ENCODE data around the gene CPNE5. TPM values are rescaled to one million over a fixed set of nuclear protein-coding genes. Genes with fewer than 3 reads are reported as not detected.

Gene CPNE5
- total RNA-seq, 1 experiment from 2014 or later, result 0.42 TPM

DNA sequence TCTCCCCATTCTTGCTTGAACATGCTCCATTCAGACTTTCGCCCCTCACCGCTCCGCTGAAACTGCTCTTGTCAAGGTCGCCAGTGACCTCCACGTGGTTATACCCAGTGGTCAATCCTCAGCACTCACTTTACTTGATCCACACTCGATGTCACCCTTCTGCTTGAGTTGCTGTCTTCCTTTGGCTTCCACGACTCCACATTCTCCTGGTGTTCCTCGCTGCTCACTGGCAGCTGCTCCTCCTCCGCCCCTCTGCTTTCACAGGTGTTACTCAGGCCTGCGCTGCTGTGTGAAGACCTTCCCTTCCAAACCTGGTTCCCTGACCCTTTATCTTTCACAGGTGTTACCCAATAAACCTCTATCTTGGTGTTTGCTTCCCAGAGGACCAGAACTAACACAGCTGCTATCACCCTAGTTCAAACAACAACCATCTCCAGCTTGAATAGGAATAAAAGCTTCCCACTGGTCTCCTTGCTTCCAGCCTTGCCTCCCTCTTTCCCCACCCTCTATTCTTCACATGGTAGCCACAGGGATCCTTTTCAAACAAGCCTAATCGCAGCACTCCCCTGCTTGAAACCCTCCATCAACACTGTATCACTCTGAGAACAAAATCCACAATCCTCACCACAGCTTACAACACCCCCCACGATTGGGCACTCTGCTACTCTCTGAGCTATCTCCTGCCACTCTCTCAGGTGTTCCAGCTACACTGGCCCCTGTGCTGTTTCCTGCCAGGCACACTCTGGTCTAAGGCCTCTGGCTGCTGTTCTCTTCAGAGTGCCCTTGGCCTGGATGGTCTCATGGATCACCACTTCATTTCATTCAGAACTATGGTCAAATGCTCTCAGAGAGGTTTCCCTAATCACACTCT lies 24.7 kb upstream of the CPNE5 start:
- Histone ChIP-seq H3K27me3 (ENCODE audit: control insufficient read depth, insufficient read depth, low read length) (no peaks in the 10 kb centered on the region), H3K36me3 (replicated peaks; ENCODE audit: control insufficient read depth, insufficient read depth, low read length) (peaks cover 20% of the 10 kb centered on the region), H3K4me3 (ENCODE audit: insufficient read depth, low read depth, low read length) (no peak overlapping the region)
- DNase-seq, result no peak

DNA sequence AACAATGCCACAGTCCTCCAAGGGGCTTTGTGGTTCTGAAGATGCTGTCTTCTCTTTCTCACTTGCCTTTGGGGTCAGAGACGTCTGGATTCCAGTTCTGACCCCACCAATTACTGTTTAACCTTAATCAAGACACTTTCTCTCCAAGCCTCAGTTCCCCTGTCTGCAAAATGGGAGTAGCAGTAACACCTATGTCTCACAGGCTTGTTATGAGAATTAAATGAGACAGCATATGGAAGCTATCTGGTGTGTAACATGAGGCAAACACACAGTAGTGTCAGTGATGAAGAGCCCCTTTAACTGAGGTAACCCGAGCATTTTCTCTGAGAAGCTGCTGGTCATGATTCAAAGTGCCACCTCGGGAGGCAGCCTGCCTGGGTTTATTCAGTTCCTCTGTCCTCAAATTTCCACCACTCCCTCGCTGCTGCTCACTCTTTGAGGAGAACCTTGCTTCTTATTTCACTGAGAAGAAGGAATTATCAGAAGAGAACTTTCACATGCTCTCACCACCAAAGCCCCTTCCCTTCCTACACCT lies 23.7 kb upstream of the CPNE5 start:
- DNase-seq, result no peak
- no peak overlapping the region for H3K4me3 ChIP-seq (ENCODE audit: insufficient read depth, low read depth, low read length)

DNA sequence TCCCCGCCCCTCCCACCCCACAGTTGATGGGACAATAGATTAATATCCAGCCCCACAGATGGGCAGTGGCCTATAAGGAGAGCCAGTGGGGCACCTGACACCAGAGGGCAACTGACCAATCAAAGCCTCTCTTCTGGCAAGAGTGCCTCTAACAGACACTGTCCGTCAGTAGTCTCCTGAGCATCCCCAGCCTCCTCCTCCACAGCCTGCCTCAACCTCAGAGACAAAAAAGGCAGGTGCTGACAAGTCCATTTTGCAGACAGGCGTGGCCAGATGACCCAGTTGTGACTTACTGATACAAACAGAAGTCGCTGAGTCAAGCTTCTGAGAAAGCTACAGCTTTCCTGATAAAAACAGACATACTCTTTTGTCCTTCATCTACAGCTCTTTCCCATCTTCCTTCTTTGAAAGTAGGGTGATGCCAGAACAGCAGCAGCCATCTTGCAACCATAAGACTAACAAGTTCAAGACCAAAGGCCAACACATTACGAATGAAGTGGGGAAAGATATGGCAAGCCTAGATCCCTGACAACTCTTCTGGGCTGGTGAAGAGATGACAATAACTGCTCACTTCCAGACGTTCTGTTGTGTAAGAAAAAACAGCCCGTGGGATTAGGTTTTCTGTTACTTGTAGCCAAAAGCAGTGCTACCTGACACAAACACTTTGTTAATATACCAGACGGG lies 23.1 kb upstream of the CPNE5 start:
- DNase-seq, result no peak
- peaks cover 18% of the 10 kb centered on the region for H3K36me3 ChIP-seq (replicated peaks; ENCODE audit: control insufficient read depth, insufficient read depth, low read length)
- H3K27me3 ChIP-seq (ENCODE audit: control insufficient read depth, insufficient read depth, low read length), result no peaks in the 10 kb centered on the region
- H3K4me3 ChIP-seq (ENCODE audit: insufficient read depth, low read depth, low read length), result no peak overlapping the region

More for the DNA sequence above, 23.7 kb upstream of the CPNE5 start:
- Histone ChIP-seq H3K36me3 (replicated peaks; ENCODE audit: control insufficient read depth, insufficient read depth, low read length) (peaks cover 18% of the 10 kb centered on the region), H3K27me3 (ENCODE audit: control insufficient read depth, insufficient read depth, low read length) (no peaks in the 10 kb centered on the region)

DNA sequence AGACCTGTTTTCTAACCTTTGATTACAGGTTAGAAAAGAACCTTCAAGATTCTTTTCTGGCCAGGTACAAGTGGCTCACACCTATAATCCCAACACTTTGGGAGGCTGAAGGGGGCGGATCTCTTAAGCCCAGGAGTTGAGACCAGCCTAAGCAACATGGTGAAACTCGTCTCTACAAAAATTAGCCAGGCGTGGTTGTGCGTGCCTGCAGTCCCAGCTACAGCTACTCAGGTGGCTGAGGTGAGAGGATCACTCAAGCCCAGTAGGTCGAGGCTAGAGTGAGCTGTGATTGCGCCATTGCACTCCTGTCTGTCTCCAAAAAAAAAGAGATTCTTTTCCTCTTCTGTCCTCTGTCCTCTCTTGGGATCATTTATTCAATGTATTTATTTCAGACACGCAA lies 20.9 kb upstream of the CPNE5 start:
- Histone ChIP-seq H3K4me3 (ENCODE audit: insufficient read depth, low read depth, low read length) (no peak overlapping the region), H3K27me3 (ENCODE audit: control insufficient read depth, insufficient read depth, low read length) (no peaks in the 10 kb centered on the region), H3K36me3 (replicated peaks; ENCODE audit: control insufficient read depth, insufficient read depth, low read length) (peaks cover 22% of the 10 kb centered on the region)
- no peak for DNase-seq

DNA sequence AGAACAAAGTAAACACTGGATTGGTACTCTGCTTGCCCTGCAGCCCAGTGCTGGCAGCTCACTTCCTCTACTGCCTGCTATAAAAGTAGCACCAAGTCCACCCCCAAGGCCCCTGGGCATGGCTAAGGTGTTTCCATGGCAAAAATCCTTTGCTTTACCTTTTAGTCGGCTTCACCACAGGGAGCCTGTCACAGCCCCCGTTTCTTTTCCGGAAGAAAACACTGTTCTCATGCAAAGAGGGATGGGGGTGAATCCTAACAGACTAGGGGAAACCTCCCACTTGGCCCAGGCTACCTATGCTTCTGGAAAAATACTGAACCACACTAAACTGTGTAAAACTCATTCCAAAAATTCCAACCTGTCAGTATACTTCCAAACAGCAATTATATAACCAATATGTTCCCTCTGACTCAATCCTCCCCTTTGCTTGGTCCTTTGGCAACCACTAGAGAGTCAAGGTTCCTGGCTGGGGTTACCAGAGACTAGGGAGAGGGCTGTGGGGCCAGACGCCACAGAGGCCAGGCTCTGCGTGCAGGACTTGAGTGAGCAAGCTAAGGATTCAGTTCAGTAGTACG lies 19.2 kb upstream of the CPNE5 start:
- DNase-seq, result peak; percentile 69
- Histone ChIP-seq H3K36me3 (replicated peaks; ENCODE audit: control insufficient read depth, insufficient read depth, low read length) (peaks cover 21% of the 10 kb centered on the region), H3K4me3 (ENCODE audit: insufficient read depth, low read depth, low read length) (no peak overlapping the region), H3K27me3 (ENCODE audit: control insufficient read depth, insufficient read depth, low read length) (no peaks in the 10 kb centered on the region)

DNA sequence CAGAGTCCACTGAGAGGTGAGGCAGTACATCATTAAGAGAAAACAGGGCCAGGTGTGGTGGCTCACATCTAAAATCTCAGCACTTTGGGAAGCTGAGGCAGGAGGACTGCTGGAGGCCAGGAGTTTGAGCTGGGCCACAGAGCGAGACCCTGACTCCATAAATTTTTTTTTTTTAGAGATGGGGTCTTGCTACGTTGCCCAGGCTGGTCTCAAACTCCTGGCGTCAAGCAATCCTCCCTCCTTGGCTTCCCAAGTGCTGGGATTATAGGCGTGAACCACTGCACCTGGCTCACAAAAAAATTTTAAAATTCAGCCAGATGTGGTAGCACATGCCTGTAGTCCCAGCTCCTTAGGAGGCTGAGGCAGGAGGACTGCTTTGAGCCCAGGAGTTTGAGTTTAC lies 18.1 kb upstream of the CPNE5 start:
- Histone ChIP-seq H3K4me3 (ENCODE audit: insufficient read depth, low read depth, low read length) (no peak overlapping the region), H3K27me3 (ENCODE audit: control insufficient read depth, insufficient read depth, low read length) (no peaks in the 10 kb centered on the region), H3K36me3 (replicated peaks; ENCODE audit: control insufficient read depth, insufficient read depth, low read length) (peaks cover 18% of the 10 kb centered on the region)
- no peak for DNase-seq

DNA sequence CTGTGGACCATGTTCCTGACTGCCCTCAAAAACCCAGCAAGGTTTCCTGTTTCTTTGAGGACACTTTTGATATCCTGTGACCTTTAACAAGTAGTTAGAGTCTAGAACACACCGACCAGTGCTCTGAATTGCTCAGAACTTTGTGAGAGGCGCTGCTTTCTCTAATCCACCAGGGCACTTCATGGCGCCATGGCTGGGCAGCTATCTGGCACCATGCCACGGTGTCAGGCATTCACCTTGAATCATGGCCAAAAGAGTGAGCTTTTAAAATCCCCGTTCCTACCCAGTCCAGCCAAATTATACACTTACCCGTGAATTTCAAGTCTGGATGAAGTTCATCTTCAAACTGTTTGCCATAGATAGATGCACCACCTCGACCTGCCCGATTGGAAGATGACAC lies 17.0 kb upstream of the CPNE5 start:
- Histone ChIP-seq H3K4me3 (ENCODE audit: insufficient read depth, low read depth, low read length) (no peak overlapping the region), H3K36me3 (replicated peaks; ENCODE audit: control insufficient read depth, insufficient read depth, low read length) (peaks cover 16% of the 10 kb centered on the region), H3K27me3 (ENCODE audit: control insufficient read depth, insufficient read depth, low read length) (no peaks in the 10 kb centered on the region)
- DNase-seq, result no peak

DNA sequence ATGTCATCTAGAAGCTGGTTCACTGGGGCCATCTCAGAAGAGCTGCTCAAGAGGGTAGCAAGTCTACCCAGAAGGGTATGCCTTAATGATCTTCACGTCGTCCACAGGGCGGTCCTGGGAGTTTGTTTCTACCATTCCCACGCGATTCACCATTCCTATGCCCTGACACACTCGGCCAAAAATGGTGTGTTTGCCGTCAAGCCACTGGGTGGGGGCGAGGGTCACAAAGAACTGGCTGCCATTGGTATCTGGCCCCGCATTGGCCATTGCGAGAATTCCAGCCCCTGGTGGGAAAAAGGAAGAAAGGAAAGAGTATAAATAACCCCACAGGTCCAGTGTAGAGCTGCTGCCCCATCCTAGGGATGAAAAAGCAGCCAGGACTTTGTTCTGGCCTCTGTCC lies 16.5 kb upstream of the CPNE5 start:
- Histone ChIP-seq H3K36me3 (replicated peaks; ENCODE audit: control insufficient read depth, insufficient read depth, low read length) (peaks cover 16% of the 10 kb centered on the region), H3K27me3 (ENCODE audit: control insufficient read depth, insufficient read depth, low read length) (no peaks in the 10 kb centered on the region), H3K4me3 (ENCODE audit: insufficient read depth, low read depth, low read length) (no peak overlapping the region)
- no peak for DNase-seq

DNA sequence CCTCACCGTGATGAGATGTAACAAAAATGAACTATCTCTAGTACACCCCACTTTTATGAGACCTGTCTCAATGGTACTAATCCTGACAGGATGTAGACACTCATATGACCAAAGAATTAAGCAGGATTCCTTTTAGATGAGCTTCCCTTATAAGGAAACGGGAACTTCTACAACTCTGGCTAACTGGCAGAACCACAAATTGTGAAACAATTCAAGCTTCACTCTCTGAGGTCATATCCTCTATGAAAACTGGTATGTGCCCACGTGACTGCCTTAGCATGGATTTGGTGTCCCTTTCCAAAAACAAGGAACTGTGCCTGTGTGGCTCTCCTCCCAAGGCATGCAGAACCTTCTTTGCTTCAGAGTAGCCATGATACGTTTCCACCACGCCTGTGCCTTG lies 14.1 kb upstream of the CPNE5 start:
- H3K4me3 ChIP-seq (ENCODE audit: insufficient read depth, low read depth, low read length), result no peak overlapping the region
- peaks cover 16% of the 10 kb centered on the region for H3K36me3 ChIP-seq (replicated peaks; ENCODE audit: control insufficient read depth, insufficient read depth, low read length)
- DNase-seq, result no peak
- no peaks in the 10 kb centered on the region for H3K27me3 ChIP-seq (ENCODE audit: control insufficient read depth, insufficient read depth, low read length)

DNA sequence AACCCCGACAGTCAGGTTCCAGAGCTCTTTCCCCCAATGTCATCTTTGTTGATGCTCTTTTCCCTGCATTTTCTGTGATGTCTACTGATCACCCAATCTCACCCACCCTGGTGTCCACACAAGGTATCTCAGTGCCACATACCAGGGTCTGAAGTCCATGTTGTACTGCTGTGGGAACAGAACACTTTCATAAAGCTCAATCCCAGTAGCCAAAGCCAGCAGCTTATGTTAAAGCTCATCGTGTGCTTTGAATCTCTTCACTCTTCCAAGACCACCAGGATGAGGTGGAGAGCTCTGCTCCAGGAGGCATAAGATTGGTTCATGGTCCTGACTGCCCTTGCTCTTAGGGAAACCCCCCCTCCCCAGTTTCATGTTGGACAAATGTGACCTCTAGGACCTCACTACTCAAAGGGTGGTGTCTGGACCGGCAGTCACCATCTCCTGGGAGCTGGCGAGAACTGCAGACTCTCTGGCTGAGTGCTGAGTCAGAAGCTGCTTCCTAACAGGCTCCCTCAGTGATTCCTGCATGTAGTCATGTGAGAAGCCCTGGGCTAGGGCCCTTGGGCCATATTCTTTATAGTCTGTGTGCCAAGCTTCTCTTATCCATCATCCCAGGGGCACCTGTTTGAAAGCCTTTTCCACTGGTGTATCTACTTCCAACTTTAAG lies 13.4 kb upstream of the CPNE5 start:
- DNase-seq, result no peak
- H3K36me3 ChIP-seq (replicated peaks; ENCODE audit: control insufficient read depth, insufficient read depth, low read length), result peaks cover 16% of the 10 kb centered on the region
- no peaks in the 10 kb centered on the region for H3K27me3 ChIP-seq (ENCODE audit: control insufficient read depth, insufficient read depth, low read length)
- no peak overlapping the region for H3K4me3 ChIP-seq (ENCODE audit: insufficient read depth, low read depth, low read length)

DNA sequence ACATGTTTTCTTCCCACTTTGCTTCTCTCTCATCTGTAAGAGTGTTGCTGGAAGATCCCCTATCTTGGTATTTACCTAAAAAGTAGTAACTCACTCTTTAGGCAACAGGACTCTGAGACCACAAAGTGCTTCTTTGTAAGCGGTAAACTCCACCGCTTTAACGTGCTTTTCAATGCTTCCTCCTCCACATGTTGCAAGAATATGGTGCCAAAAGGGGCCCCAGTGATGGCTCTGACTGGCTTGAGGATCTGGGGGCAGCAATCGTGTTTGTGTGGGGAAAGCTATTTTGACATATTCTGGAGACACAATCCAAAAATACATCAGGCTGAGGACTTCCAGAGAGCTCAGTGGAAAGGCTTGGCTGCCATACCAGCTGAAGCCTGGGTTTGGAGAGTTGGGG lies 12.4 kb upstream of the CPNE5 start:
- no peak overlapping the region for H3K4me3 ChIP-seq (ENCODE audit: insufficient read depth, low read depth, low read length)
- H3K36me3 ChIP-seq (replicated peaks; ENCODE audit: control insufficient read depth, insufficient read depth, low read length), result peaks cover 16% of the 10 kb centered on the region
- DNase-seq, result no peak

DNA sequence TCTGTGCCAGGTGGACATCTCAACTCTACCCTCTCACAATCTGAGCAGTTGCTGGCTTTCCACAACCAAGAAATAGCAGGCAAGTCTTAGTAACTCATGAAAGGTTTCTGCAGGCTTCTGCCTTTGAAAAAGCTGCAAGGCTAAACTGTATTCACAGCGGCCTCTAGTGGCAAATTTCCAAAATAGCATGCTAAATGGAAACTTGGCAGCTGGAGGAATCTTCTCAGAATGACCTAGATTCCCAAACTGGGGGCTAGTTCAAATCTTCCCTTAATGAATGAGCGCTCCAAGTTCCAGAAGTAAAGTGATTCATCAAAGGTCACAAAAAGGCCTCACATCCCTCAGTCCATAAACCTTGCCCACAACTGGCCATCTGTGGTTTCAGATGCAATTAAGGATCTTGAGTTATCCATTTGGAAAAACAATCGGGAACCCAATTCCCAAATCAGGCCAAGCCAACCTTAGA lies 11.9 kb upstream of the CPNE5 start:
- peak; percentile 65 for DNase-seq

More for the DNA sequence above, 12.4 kb upstream of the CPNE5 start:
- no peaks in the 10 kb centered on the region for H3K27me3 ChIP-seq (ENCODE audit: control insufficient read depth, insufficient read depth, low read length)

DNA sequence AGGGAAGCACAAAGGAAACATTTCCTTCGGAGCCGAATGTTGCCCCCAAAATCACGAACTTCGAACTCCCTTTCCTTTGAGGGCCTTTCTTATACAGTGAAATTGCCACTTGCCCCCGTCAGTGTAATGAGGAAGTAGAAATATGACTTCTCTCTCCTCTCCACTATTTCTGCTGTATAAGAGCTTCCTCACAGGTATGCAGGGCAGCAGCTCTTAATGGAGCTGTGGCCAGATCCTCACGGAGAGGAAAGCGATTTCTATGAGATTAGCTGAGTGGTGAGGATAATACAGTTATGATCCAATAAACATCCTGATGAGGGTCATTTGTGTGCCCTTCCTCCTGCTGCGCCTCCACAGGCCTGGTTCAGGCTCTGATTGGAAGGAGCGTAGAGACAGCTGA lies 10.8 kb upstream of the CPNE5 start:
- Histone ChIP-seq H3K36me3 (replicated peaks; ENCODE audit: control insufficient read depth, insufficient read depth, low read length) (peaks cover 7% of the 10 kb centered on the region), H3K4me3 (ENCODE audit: insufficient read depth, low read depth, low read length) (no peak overlapping the region), H3K27me3 (ENCODE audit: control insufficient read depth, insufficient read depth, low read length) (no peaks in the 10 kb centered on the region)
- no peak for DNase-seq

More for the DNA sequence above, 11.9 kb upstream of the CPNE5 start:
- Histone ChIP-seq H3K27me3 (ENCODE audit: control insufficient read depth, insufficient read depth, low read length) (no peaks in the 10 kb centered on the region), H3K4me3 (ENCODE audit: insufficient read depth, low read depth, low read length) (no peak overlapping the region), H3K36me3 (replicated peaks; ENCODE audit: control insufficient read depth, insufficient read depth, low read length) (peaks cover 16% of the 10 kb centered on the region)
